Measurements from ENCODE around the gene SAMSN1.

Gene SAMSN1

GRCh38 chr21:14484188-14485009, 61.7 kb downstream of the SAMSN1 start:
- no peak for DNase-seq (ENCODE audit: low spot score)

GRCh38 chr21:14483296-14483695, 62.8 kb downstream of the SAMSN1 start:
- DNase-seq (ENCODE audit: low spot score): no peak

- no peak for DNase-seq (ENCODE audit: low spot score)
Observed at GRCh38 chr21:14482165-14482564, 64.0 kb downstream of the SAMSN1 start.

- DNase-seq (ENCODE audit: low spot score): no peak
Observed at GRCh38 chr21:14480411-14481031, 65.6 kb downstream of the SAMSN1 start.

- DNase-seq (ENCODE audit: low spot score): no peak
Observed at GRCh38 chr21:14479241-14479786, 66.8 kb downstream of the SAMSN1 start.

GRCh38 chr21:14477841-14478240, 68.3 kb downstream of the SAMSN1 start:
- no peak for DNase-seq (ENCODE audit: low spot score)

GRCh38 chr21:14477133-14477532, 69.0 kb downstream of the SAMSN1 start:
- no peak for DNase-seq (ENCODE audit: low spot score)

- no peak for DNase-seq (ENCODE audit: low spot score)
Observed at GRCh38 chr21:14474995-14475394, 71.1 kb downstream of the SAMSN1 start.

GRCh38 chr21:14469641-14470040, 76.5 kb downstream of the SAMSN1 start:
- DNase-seq (ENCODE audit: low spot score): no peak

GRCh38 chr21:14466715-14467114, 79.4 kb downstream of the SAMSN1 start:
- no peak for DNase-seq (ENCODE audit: low spot score)

- DNase-seq (ENCODE audit: low spot score): no peak
Observed at GRCh38 chr21:14457762-14458161, 88.4 kb downstream of the SAMSN1 start.

GRCh38 chr21:14456911-14457310, 89.2 kb downstream of the SAMSN1 start:
- no peak for DNase-seq (ENCODE audit: low spot score)

- no peak for DNase-seq (ENCODE audit: low spot score)
Observed at GRCh38 chr21:14454016-14455009, 91.8 kb downstream of the SAMSN1 start.

GRCh38 chr21:14453339-14454015, 92.6 kb downstream of the SAMSN1 start:
- DNase-seq (ENCODE audit: low spot score): no peak

GRCh38 chr21:14452727-14453241, 93.3 kb downstream of the SAMSN1 start:
- no peak for DNase-seq (ENCODE audit: low spot score)

- DNase-seq (ENCODE audit: low spot score): no peak
Observed at GRCh38 chr21:14452031-14452726, 93.9 kb downstream of the SAMSN1 start.

- no peak for DNase-seq (ENCODE audit: low spot score)
Observed at GRCh38 chr21:14451546-14451945, 94.6 kb downstream of the SAMSN1 start.

- no peak for DNase-seq (ENCODE audit: low spot score)
Observed at GRCh38 chr21:14448784-14449183, 97.3 kb downstream of the SAMSN1 start.

GRCh38 chr21:14438211-14438610, 107.9 kb downstream of the SAMSN1 start:
- no peak for DNase-seq (ENCODE audit: low spot score)

GRCh38 chr21:14435423-14435822, 110.7 kb downstream of the SAMSN1 start:
- no peak for DNase-seq (ENCODE audit: low spot score)
